Hepatocyte (in vitro differentiated cells): ENCODE results near the gene GSC2.

Source experiments
- CTCF ChIP-seq: fragments of 200-600 bp; sonication (generic); IDR thresholded peaks from 2 replicates; pipeline ENCODE4 v1.5.1; 2016; ENCODE audit warnings: antibody characterized with exemption, mild to moderate bottlenecking; ENCODE audit not compliant: poor library complexity
- EZH2 ChIP-seq: fragments of 200-600 bp; sonication (generic); IDR thresholded peaks from 2 replicates; pipeline ENCODE4 v1.6.1; 2016; ENCODE audit warnings: antibody characterized with exemption, mild to moderate bottlenecking, borderline replicate concordance

- TF ChIP-seq EZH2 (no peak), CTCF (no peak)
Observed at GRCh38 chr22:19124377-19124776, 25.7 kb downstream of the GSC2 start.
